GM21737 (cell line): ENCODE measurements around the gene FRMD4B.

Experiments
- ATAC-seq: cut with Tn5 transposase; IDR thresholded peaks from one replicate; pipeline ENCODE4 v1.9.1; 2021; ENCODE audit warnings: mild to moderate bottlenecking, moderate library complexity; ENCODE audit not compliant: unreplicated experiment

The FRMD4B gene

DNA sequence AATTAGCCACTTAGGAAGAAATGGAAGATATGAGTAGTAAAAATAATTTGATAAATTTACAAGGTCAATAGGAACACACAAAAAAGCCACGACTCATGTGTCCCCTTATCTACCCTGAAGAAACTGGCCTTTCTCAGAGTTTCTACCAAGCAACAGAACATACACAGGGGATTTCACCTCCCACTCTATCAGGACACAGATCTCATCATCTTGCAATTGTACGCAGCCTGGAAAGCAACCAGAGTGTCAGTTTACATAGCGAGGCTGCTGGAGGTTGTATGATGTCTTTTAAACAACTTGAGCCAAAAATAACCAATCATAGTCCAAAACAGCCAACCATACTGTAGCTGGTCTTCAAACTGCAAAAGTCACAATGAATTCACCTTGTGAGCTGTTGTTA lies 243.8 kb downstream of the FRMD4B start:
- ATAC-seq: no peak

DNA sequence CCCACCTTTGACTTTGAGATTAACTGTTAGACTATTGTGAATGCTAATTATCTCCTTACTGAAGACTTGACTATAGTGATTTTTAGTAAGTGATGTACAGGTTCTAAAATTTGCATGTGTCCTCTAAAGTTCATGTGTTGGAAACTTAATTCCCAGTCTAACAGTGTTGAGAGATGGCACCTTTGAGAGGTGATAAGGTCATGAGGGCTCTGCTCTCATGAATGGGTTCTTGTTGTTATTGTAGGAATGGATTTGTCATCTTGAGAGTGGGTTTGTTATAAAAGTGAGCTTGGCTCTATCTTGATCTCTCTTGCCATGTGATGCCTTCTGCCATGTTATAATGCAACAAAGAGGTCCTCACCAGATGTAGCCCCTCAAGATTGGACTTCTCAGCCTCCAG lies 244.6 kb downstream of the FRMD4B start:
- ATAC-seq: no peak

DNA sequence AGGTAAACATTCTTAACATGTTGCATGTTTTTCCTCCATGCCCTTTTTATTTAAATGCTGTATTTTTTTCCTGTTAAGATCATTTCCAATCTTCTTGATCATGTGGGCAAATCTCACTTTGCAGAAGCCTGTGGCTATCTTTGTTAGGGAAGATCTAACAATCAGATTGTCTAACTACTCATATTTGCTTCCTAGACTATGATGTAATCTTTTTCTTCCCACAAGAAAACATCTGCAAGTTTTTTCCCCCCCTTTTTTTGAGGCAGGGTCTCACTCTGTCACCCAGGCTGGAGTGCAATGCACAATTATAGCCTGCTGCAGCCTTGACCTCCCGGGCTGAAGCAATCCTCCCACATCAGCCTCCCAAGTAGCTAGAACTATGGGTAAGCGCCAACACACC lies 248.5 kb downstream of the FRMD4B start:
- ATAC-seq: no peak

GRCh38 chr3:69137005-69137404 lies 248.9 kb downstream of the FRMD4B start:
- ATAC-seq: no peak

GRCh38 chr3:69130689-69131088 lies 255.2 kb downstream of the FRMD4B start:
- ATAC-seq: peak; percentile 84

DNA sequence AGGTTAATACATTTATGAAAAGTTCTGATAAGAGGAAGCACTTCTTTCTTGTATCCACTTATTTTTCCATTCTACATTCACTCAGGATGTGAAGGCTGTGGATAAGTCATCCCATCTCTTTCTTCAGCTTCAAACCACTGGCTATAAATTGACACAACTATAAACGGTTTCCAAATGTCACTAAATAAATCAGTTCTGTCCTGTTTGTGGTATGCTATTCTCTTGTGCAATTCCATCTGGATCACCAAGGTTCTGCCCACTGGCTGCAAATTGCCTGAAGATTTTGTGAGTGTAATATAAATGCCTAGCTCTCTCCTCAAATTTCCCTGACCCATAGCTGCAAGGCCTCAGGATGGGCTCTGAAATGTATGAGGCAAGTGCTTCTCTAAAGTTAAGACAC lies 256.4 kb downstream of the FRMD4B start:
- ATAC-seq: no peak

- no peak for ATAC-seq
Observed at GRCh38 chr3:69128509-69128908, 257.4 kb downstream of the FRMD4B start.

- ATAC-seq: no peak
Observed at GRCh38 chr3:69126999-69127398, 258.9 kb downstream of the FRMD4B start.

GRCh38 chr3:69126216-69126615 lies 259.7 kb downstream of the FRMD4B start:
- ATAC-seq: no peak

DNA sequence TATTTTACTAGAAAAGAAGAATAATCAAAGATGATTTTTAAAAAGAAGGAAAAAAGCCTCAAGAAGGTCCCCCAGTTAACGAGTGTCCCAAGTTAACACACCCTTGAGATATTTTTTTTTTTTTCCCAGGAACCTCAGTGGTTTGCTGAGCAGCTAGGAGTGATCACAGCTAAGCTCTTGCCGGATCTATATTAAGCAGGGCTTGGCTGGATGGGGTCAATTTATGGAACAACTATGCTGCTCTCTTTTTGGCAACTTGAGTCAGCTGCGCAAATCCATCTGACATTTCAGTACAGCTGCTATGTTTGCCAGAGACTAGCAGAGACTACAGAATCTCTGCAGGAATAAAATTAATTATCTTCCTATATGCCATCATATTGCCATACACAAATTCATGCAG lies 263.5 kb downstream of the FRMD4B start, which contains the start of gene LMOD3:
LMOD3 (minus strand) TSS at position 193 of the 400 bp plus-strand sequence. CDS start 209 bp downstream, outside the sequence.
- ATAC-seq: no peak

GRCh38 chr3:69121950-69122349 lies 263.9 kb downstream of the FRMD4B start:
- no peak for ATAC-seq

- no peak for ATAC-seq
Observed at GRCh38 chr3:69121513-69121912, 264.4 kb downstream of the FRMD4B start.

DNA sequence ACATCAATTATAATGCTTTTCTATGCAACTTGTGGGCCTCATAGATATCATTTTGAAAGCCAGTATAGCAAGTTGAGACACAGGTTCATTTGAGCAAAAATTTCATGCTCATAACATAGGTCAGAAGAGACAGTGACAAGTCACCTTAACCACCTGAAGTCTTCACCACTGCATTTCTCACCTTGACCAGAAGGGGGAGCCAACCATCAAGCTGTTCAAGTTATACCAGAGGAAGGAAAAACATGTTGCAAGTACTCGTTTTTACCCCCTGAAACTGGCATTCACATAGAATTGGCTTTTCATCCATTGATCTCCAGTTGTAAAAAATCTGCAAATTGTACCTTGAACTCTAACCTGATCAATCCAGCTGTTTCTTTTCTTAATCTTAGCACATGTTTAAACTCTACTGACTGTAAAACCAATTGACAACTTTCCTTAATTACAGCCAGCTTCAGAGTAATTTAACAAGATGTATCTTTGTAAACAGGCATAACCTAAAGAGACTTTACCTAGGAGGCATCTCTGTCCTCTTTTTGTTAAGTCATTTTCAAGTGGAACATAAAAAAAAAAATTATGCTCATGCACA lies 264.9 kb downstream of the FRMD4B start:
- no peak for ATAC-seq
